Panc1 (cell line): Measurements from ENCODE around the gene HSDL1. TPM values are rescaled to one million over a fixed set of nuclear protein-coding genes. Genes with fewer than 3 reads are reported as not detected.

Experiments used
- ATAC-seq: fragments of 200-7000 bp; cut with Tn5 transposase; 2 replicates; pipeline ENCODE4 v1.9.1; 2020; ENCODE audit warnings: mild to moderate bottlenecking, moderate library complexity
- BruUV-seq: library from RNA; stranded (reverse); fragments of 400-500 nt; replicated peaks from 2 replicates; lab custom pipeline; 2021; lab: Mats Ljungman, UMichigan
- CTCF ChIA-PET: fragments of 300-600 bp; sonication (Branson Sonifier 250); formaldehyde crosslinking; loops from one replicate; lab custom pipeline; 2022; ENCODE audit warnings: antibody characterized with exemption; lab: Charles Lee
- POLR2A ChIA-PET: fragments of 300-600 bp; sonication (Branson Sonifier 250); formaldehyde crosslinking; loops from one replicate; lab custom pipeline; 2022; ENCODE audit warnings: antibody characterized with exemption; lab: Charles Lee
- DNase-seq: peaks from one replicate; pipeline ENCODE4 v3.0.0-alpha.2; 2010; ENCODE audit warnings: low read depth, low spot score
- H3K27ac ChIP-seq: 2 replicates; pipeline ENCODE4 v1.5.1; 2011; ENCODE audit warnings: mild to moderate bottlenecking, low read length, inconsistent platforms
- H3K27me3 ChIP-seq: fragments of 200-500 bp; sonication (Bioruptor generic); 2 replicates; pipeline ENCODE4 v1.6.0; 2014; ENCODE audit warnings: low read length, inconsistent platforms; ENCODE audit not compliant: control insufficient read depth, insufficient read depth
- H3K36me3 ChIP-seq: fragments of 200-500 bp; sonication (Bioruptor generic); 2 replicates; pipeline ENCODE4 v1.5.1; 2014; ENCODE audit warnings: inconsistent platforms, mild to moderate bottlenecking, low read length, moderate library complexity; ENCODE audit not compliant: control insufficient read depth, insufficient read depth
- H3K4me1 ChIP-seq: 2 replicates; pipeline ENCODE4 v1.5.1; 2011; ENCODE audit warnings: inconsistent platforms, mild to moderate bottlenecking, low read length, moderate library complexity; ENCODE audit not compliant: control insufficient read depth, insufficient read depth
- H3K4me3 ChIP-seq, 2 experiments: 2 replicates each; pipeline ENCODE4 v1.5.1; 2011 to 2012; ENCODE audit warnings: low read depth in 2 of 2, low read length in 2 of 2, mild to moderate bottlenecking in 2 of 2, inconsistent platforms in 1 of 2, moderate library complexity in 1 of 2
- H3K9me3 ChIP-seq: fragments of 200-500 bp; sonication (Bioruptor generic); 2 replicates; pipeline ENCODE4 v1.5.1; 2014; ENCODE audit warnings: low read depth, mild to moderate bottlenecking, inconsistent platforms, low read length, moderate library complexity; ENCODE audit not compliant: control insufficient read depth, insufficient read depth
- CTCF ChIP-seq: fragments of 450-650 bp; IDR thresholded peaks from 2 replicates; pipeline ENCODE4 v1.5.1; 2017; ENCODE audit warnings: mild to moderate bottlenecking
- POLR2AphosphoS5 ChIP-seq: IDR thresholded peaks from 2 replicates; pipeline ENCODE4 v1.6.1; 2012; ENCODE audit warnings: mild to moderate bottlenecking, low read depth, low read length, moderate library complexity
- REST ChIP-seq, 2 experiments: IDR thresholded peaks; 2 replicates each; pipeline ENCODE4 v1.6.1; 2011 to 2012; ENCODE audit warnings: low read depth in 2 of 2, control low read depth in 1 of 2, low read length in 1 of 2, mild to moderate bottlenecking in 1 of 2, moderate library complexity in 1 of 2; ENCODE audit not compliant: insufficient read depth in 1 of 2
- SIN3A ChIP-seq: IDR thresholded peaks from 2 replicates; pipeline ENCODE4 v1.6.1; 2012; ENCODE audit warnings: low read depth, mild to moderate bottlenecking, low read length, moderate library complexity, borderline replicate concordance; ENCODE audit not compliant: insufficient read depth
- TCF7L2 ChIP-seq: IDR thresholded peaks from 2 replicates; pipeline ENCODE4 v1.6.1; 2011; ENCODE audit warnings: mild to moderate bottlenecking, low read depth, low read length, inconsistent platforms
- in situ Hi-C: cut with HindIII; loops from 2 replicates; pipeline ENCODE4 v1.10.0; 2016; ENCODE audit warnings: low sequenced_read_pairs, low pct_unique_long_range_greater_than_20kb
- intact Hi-C: fragments of 100-400 bp; cut with micrococcal nuclease; formaldehyde crosslinking; loops from one replicate; pipeline ENCODE4 v1.10.0; 2022; ENCODE audit not compliant: unreplicated experiment
- total RNA-seq: library from RNA; stranded (reverse); gene quantifications from one replicate; pipeline ENCODE4 v1.2.1, GENCODE V29; 2021; ENCODE audit not compliant: unreplicated experiment

Gene HSDL1
- total RNA-seq, 1 experiment from 2014 or later, result 24.6 TPM

- ATAC-seq (peak; percentile 60; the same call in 1 of the 2 replicates), DNase-seq (no peak)
- TF ChIP-seq SIN3A (no peak), TCF7L2 (no peak), POLR2AphosphoS5 (no peak), REST (IDR thresholded peaks at IDR 0.05; ENCODE audit: insufficient read depth in 1 of 2, low read depth in 2 of 2, low read length in 1 of 2) (no peak), CTCF (no peak)
- no peak overlapping the region for H3K4me3 ChIP-seq
- BruUV-seq, result no TSS peak
- no peaks in the 10 kb centered on the region for H3K36me3 ChIP-seq
- H3K4me1 ChIP-seq, result no peaks in the 10 kb centered on the region
- ChIA-PET POLR2A (no interaction called here), CTCF (interaction anchor here (0.5 to 0.7 kb wide), 3 partner anchors 168 to 446 kb away, joined by 3 to 8 read pairs (median 3); no protein-coding TSS in a partner anchor)
- 0 out of 2 replicates have a peak, but pooled peaks cover 2% of the 10 kb centered on the region for H3K27me3 ChIP-seq
- H3K27ac ChIP-seq, result no peak overlapping the region
- intact Hi-C loops, result loop anchor here (5.0 kb wide), 1 partner anchor 73 kb away; no protein-coding TSS in a partner anchor
- H3K9me3 ChIP-seq, result no peaks in the 10 kb centered on the region
- in situ Hi-C loops, result no loop called here
Measured at GRCh38 chr16:84169765-84170310, 24.9 kb upstream of the HSDL1 start.

- no peak overlapping the region for H3K27ac ChIP-seq
- ChIA-PET CTCF (interaction anchor here (1.0 kb wide), 1 partner anchor 11 kb away, joined by 3 read pairs; no protein-coding TSS in a partner anchor), POLR2A (no interaction called here)
- H3K36me3 ChIP-seq, result no peaks in the 10 kb centered on the region
- intact Hi-C loops (no loop called here), in situ Hi-C loops (no loop called here)
- H3K27me3 ChIP-seq, result 0 out of 2 replicates have a peak, but pooled peaks cover 3% of the 10 kb centered on the region
- no peaks in the 10 kb centered on the region for H3K9me3 ChIP-seq
- DNase-seq (no peak), ATAC-seq (no peak)
- no peak overlapping the region for H3K4me3 ChIP-seq
- no peaks in the 10 kb centered on the region for H3K4me1 ChIP-seq
- no peak for TF ChIP-seq CTCF
- TF ChIP-seq POLR2AphosphoS5, result no peak
- TF ChIP-seq SIN3A, result no peak
- TF ChIP-seq REST (IDR thresholded peaks at IDR 0.05; ENCODE audit: insufficient read depth in 1 of 2, low read depth in 2 of 2, low read length in 1 of 2), result no peak
- TF ChIP-seq TCF7L2, result no peak
- BruUV-seq, result no TSS peak
Measured at GRCh38 chr16:84166796-84167695, 22.1 kb upstream of the HSDL1 start.
